PFSK-1 (cell line): ENCODE results near the gene CCNI.

Experiments used
- FOXP2 ChIP-seq: optimal IDR thresholded peaks from 2 replicates; pipeline ENCODE3; 2011; ENCODE audit warnings: borderline replicate concordance, control low read depth, inconsistent platforms; ENCODE audit not compliant: insufficient read depth; ENCODE audit errors: extremely low read length, extremely low read depth
- POLR2AphosphoS5 ChIP-seq: IDR thresholded peaks from 2 replicates; pipeline ENCODE4 v1.6.1; 2012; ENCODE audit warnings: low read depth, mild to moderate bottlenecking, control low read depth, low read length, moderate library complexity
- SIN3A ChIP-seq: IDR thresholded peaks from 2 replicates; pipeline ENCODE4 v1.6.1; 2012; ENCODE audit warnings: mild to moderate bottlenecking, low read length, moderate library complexity, borderline replicate concordance; ENCODE audit not compliant: insufficient read depth
- TAF1 ChIP-seq: IDR thresholded peaks from 2 replicates; pipeline ENCODE4 v1.6.1; 2012; ENCODE audit warnings: low read length, control low read depth, borderline replicate concordance; ENCODE audit not compliant: insufficient read depth
- TF ChIP-seq, protein P1 (sequence below), 2 experiments: IDR thresholded peaks; 2 replicates each; pipeline versions ENCODE4 v1.6.1 to v1.8.0; 2011 to 2012; ENCODE audit warnings: low read depth in 2 of 2, low read length in 2 of 2, control low read depth in 1 of 2, inconsistent platforms in 1 of 2, mild to moderate bottlenecking in 1 of 2, moderate library complexity in 1 of 2; ENCODE audit not compliant: insufficient read depth in 1 of 2

The CCNI gene

DNA sequence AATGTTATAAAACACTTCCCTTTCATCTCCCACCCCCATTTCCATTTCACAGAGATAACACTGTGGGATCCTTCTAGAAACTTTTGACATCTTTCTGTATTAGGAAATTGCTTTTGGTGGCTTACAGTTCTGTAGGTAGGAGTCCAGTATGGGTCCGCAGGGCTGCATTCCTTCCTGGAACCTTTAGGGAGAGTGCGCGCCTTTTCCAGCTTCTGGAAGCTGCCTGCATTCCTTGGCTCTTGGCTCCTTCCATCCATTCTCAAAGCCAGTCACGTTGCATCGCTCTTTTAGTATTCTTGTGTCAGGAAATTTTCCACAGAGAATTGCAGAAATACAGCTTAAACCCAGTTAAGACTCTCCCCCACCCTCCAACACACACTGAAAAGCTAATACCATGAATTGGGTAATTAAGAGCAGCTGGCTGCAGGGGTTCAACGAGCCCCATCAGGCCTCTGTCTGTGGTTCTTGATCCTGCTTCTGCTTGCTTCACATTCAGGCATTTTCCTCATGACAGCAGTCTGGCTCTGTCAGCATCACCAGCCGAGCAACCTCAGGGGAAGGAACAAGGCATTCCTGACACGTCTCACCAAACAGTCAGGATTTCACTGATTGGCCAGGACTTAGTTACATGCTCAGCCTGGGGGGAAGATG lies 77.4 kb downstream of the CCNI start:
- TF ChIP-seq TAF1 (no peak), SIN3A (no peak), POLR2AphosphoS5 (no peak), FOXP2 (no peak)
- TF ChIP-seq, protein P1, sequence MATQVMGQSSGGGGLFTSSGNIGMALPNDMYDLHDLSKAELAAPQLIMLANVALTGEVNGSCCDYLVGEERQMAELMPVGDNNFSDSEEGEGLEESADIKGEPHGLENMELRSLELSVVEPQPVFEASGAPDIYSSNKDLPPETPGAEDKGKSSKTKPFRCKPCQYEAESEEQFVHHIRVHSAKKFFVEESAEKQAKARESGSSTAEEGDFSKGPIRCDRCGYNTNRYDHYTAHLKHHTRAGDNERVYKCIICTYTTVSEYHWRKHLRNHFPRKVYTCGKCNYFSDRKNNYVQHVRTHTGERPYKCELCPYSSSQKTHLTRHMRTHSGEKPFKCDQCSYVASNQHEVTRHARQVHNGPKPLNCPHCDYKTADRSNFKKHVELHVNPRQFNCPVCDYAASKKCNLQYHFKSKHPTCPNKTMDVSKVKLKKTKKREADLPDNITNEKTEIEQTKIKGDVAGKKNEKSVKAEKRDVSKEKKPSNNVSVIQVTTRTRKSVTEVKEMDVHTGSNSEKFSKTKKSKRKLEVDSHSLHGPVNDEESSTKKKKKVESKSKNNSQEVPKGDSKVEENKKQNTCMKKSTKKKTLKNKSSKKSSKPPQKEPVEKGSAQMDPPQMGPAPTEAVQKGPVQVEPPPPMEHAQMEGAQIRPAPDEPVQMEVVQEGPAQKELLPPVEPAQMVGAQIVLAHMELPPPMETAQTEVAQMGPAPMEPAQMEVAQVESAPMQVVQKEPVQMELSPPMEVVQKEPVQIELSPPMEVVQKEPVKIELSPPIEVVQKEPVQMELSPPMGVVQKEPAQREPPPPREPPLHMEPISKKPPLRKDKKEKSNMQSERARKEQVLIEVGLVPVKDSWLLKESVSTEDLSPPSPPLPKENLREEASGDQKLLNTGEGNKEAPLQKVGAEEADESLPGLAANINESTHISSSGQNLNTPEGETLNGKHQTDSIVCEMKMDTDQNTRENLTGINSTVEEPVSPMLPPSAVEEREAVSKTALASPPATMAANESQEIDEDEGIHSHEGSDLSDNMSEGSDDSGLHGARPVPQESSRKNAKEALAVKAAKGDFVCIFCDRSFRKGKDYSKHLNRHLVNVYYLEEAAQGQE (IDR thresholded peaks at IDR 0.05; ENCODE audit: insufficient read depth in 1 of 2, low read depth in 2 of 2, low read length in 2 of 2) = no peak

DNA sequence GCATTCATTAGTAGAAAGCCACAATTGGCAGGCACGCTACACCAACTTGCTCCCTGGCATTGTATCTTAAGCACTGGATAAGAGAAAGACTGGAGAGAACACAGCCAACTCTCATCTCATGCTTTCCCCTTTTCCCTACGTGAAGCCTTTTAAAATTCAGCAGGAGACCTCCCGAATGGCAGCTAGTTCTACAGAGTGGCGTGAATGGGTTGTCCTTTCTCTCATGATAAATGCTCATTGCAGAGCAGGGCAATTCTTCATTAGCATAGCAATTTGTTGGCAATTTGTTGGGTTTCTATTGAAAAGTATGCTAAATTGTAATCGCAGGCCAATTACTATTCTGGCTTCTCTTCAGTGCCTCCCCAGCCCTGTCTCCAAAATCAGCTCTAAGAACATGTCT lies 78.3 kb downstream of the CCNI start:
- TF ChIP-seq FOXP2 (no peak), TAF1 (no peak), POLR2AphosphoS5 (no peak), SIN3A (no peak)
- TF ChIP-seq, protein P1 (IDR thresholded peaks at IDR 0.05; ENCODE audit: insufficient read depth in 1 of 2, low read depth in 2 of 2, low read length in 2 of 2) = no peak
